ENCODE results near the gene WDR91.
"Not testable (repeated sequence)": the region's sequence is repeated elsewhere in the genome, so short reads cannot be mapped to it uniquely, and the experiment has no call there.

WDR91 gene

GRCh38 chr7:135233570-135233969 lies 22.2 kb upstream of the WDR91 start, which contains the start of gene STRA8:
Gene STRA8 (plus strand): TSS chr7:135233838. CDS start chr7:135240525, 6,687 bp downstream.
- no peak for DNase-seq (ENCODE audit: low read depth, low spot score)

- no peak for DNase-seq (ENCODE audit: low read depth, low spot score)
Observed at GRCh38 chr7:135232720-135233119, 21.4 kb upstream of the WDR91 start.

- DNase-seq (ENCODE audit: low read depth, low spot score), result no peak
Observed at GRCh38 chr7:135232087-135232486, 20.8 kb upstream of the WDR91 start.

- no peak for DNase-seq (ENCODE audit: low read depth, low spot score)
Observed at GRCh38 chr7:135231686-135232085, 20.4 kb upstream of the WDR91 start.

- DNase-seq (ENCODE audit: low read depth, low spot score), result no peak
Observed at GRCh38 chr7:135224027-135224426, 12.7 kb upstream of the WDR91 start.

- no peak for DNase-seq (ENCODE audit: low read depth, low spot score)
Observed at GRCh38 chr7:135217645-135218509, 6.6 kb upstream of the WDR91 start.

- DNase-seq (ENCODE audit: low read depth, low spot score), result no peak
Observed at GRCh38 chr7:135215698-135216097, 4.4 kb upstream of the WDR91 start.

GRCh38 chr7:135215180-135215579 lies 3.9 kb upstream of the WDR91 start:
- no peak for DNase-seq (ENCODE audit: low read depth, low spot score)

- no peak for DNase-seq (ENCODE audit: low read depth, low spot score)
Observed at GRCh38 chr7:135213831-135214230, 2.5 kb upstream of the WDR91 start.

- DNase-seq (ENCODE audit: low read depth, low spot score), result not testable (repeated sequence)
Observed at GRCh38 chr7:135211946-135212685, 790 bp upstream of the WDR91 start.

GRCh38 chr7:135210888-135211178 lies 493 bp downstream of the WDR91 start:
- DNase-seq (ENCODE audit: low read depth, low spot score), result no peak

- no peak for DNase-seq (ENCODE audit: low read depth, low spot score)
Observed at GRCh38 chr7:135209225-135209834, 2.0 kb downstream of the WDR91 start.

GRCh38 chr7:135208102-135208793 lies 3.1 kb downstream of the WDR91 start:
- DNase-seq (ENCODE audit: low read depth, low spot score), result no peak

- no peak for DNase-seq (ENCODE audit: low read depth, low spot score)
Observed at GRCh38 chr7:135207406-135208101, 3.8 kb downstream of the WDR91 start.

GRCh38 chr7:135206941-135207391 lies 4.4 kb downstream of the WDR91 start:
- DNase-seq (ENCODE audit: low read depth, low spot score), result no peak

GRCh38 chr7:135205850-135206249 lies 5.5 kb downstream of the WDR91 start:
- no peak for DNase-seq (ENCODE audit: low read depth, low spot score)

- DNase-seq (ENCODE audit: low read depth, low spot score), result no peak
Observed at GRCh38 chr7:135204876-135205275, 6.5 kb downstream of the WDR91 start.

GRCh38 chr7:135204341-135204749 lies 7.0 kb downstream of the WDR91 start:
- DNase-seq (ENCODE audit: low read depth, low spot score), result no peak

GRCh38 chr7:135201350-135201749 lies 10.0 kb downstream of the WDR91 start:
- DNase-seq (ENCODE audit: low read depth, low spot score), result no peak

GRCh38 chr7:135200821-135201331 lies 10.4 kb downstream of the WDR91 start:
- no peak for DNase-seq (ENCODE audit: low read depth, low spot score)

- DNase-seq (ENCODE audit: low read depth, low spot score), result no peak
Observed at GRCh38 chr7:135199439-135199838, 11.9 kb downstream of the WDR91 start.
